A549 treated with DMSO at 1 μM for 4 hours (cell line): ENCODE results near the gene PIGN. TPM values are rescaled to one million over a fixed set of nuclear protein-coding genes. Genes with fewer than 3 reads are reported as not detected.

Experiments
- total RNA-seq: library from RNA; stranded (reverse); fragments of 200-300 nt; extraction: Qiagen RNA extraction; gene quantifications from 5 replicates; pipeline ENCODE4 v1.2.3, GENCODE V29; 2022; ENCODE audit warnings: low read depth

Gene PIGN
- total RNA-seq: 8.1 to 14.3 TPM (median 11.0 TPM) in 5 replicates

GRCh38 chr18:62186774-62187542 lies at the start of gene PIGN, which contains the start of gene RELCH:
TSS of gene PIGN (minus strand) at chr18:62187056. CDS start at chr18:62161353, 25,703 bp downstream.
TSS of gene RELCH (plus strand) at chr18:62187255. CDS start at chr18:62187506, 251 bp downstream.

Other genes with a start within 250 kb of the PIGN start
- gene RELCH, start 199 bp upstream of the PIGN start, total RNA-seq: 12.8 to 14.7 TPM (median 14.1 TPM) in 5 replicates
- gene TNFRSF11A, start 138.3 kb upstream of the PIGN start, total RNA-seq: 6.3 to 11.9 TPM (median 9.5 TPM) in 5 replicates